ENCODE measurements around the gene KLHL29. TPM values are rescaled to one million over a fixed set of nuclear protein-coding genes. Genes with fewer than 3 reads are reported as not detected.

The KLHL29 gene
- total RNA-seq, 1 experiment from 2014 or later = 4.3 TPM

- no peak for DNase-seq (ENCODE audit: extremely low read depth, low read depth)
Measured at GRCh38 chr2:23505984-23506380, 121.0 kb downstream of the KLHL29 start.

GRCh38 chr2:23506531-23507266 lies 121.7 kb downstream of the KLHL29 start:
- no peak for DNase-seq (ENCODE audit: extremely low read depth, low read depth)

- no peak for DNase-seq (ENCODE audit: extremely low read depth, low read depth)
Measured at GRCh38 chr2:23507267-23508065, 122.5 kb downstream of the KLHL29 start.

GRCh38 chr2:23508066-23508390 lies 123.0 kb downstream of the KLHL29 start:
- no peak for DNase-seq (ENCODE audit: extremely low read depth, low read depth)

- no peak for DNase-seq (ENCODE audit: extremely low read depth, low read depth)
Measured at GRCh38 chr2:23509103-23509502, 124.1 kb downstream of the KLHL29 start.

GRCh38 chr2:23509596-23510292 lies 124.8 kb downstream of the KLHL29 start:
- no peak for DNase-seq (ENCODE audit: extremely low read depth, low read depth)

- no peak for DNase-seq (ENCODE audit: extremely low read depth, low read depth)
Measured at GRCh38 chr2:23510471-23510870, 125.5 kb downstream of the KLHL29 start.

GRCh38 chr2:23512778-23513177 lies 127.8 kb downstream of the KLHL29 start:
- no peak for DNase-seq (ENCODE audit: extremely low read depth, low read depth)

- DNase-seq (ENCODE audit: extremely low read depth, low read depth) = no peak
Measured at GRCh38 chr2:23513245-23513871, 128.4 kb downstream of the KLHL29 start.

GRCh38 chr2:23513872-23514793 lies 129.2 kb downstream of the KLHL29 start:
- DNase-seq (ENCODE audit: extremely low read depth, low read depth) = no peak

- DNase-seq (ENCODE audit: extremely low read depth, low read depth) = no peak
Measured at GRCh38 chr2:23516520-23517256, 131.7 kb downstream of the KLHL29 start.

- DNase-seq (ENCODE audit: extremely low read depth, low read depth) = no peak
Measured at GRCh38 chr2:23518481-23519333, 133.7 kb downstream of the KLHL29 start.

GRCh38 chr2:23519334-23519651 lies 134.3 kb downstream of the KLHL29 start:
- no peak for DNase-seq (ENCODE audit: extremely low read depth, low read depth)

- DNase-seq (ENCODE audit: extremely low read depth, low read depth) = no peak
Measured at GRCh38 chr2:23520256-23520655, 135.3 kb downstream of the KLHL29 start.

GRCh38 chr2:23521060-23521459 lies 136.1 kb downstream of the KLHL29 start:
- no peak for DNase-seq (ENCODE audit: extremely low read depth, low read depth)

GRCh38 chr2:23522726-23523372 lies 137.9 kb downstream of the KLHL29 start:
- no peak for DNase-seq (ENCODE audit: extremely low read depth, low read depth)

GRCh38 chr2:23523373-23524260 lies 138.6 kb downstream of the KLHL29 start:
- no peak for DNase-seq (ENCODE audit: extremely low read depth, low read depth)
